HG03135 (cell line): Measurements from ENCODE around the gene ZFP90.
"Not testable (repeated sequence)": the region's sequence is repeated elsewhere in the genome, so short reads cannot be mapped to it uniquely, and the experiment has no call there.

Experiments used
- ATAC-seq: cut with Tn5 transposase; IDR thresholded peaks from one replicate; pipeline ENCODE4 v1.9.1; 2021; ENCODE audit warnings: mild to moderate bottlenecking, moderate library complexity; ENCODE audit not compliant: unreplicated experiment

The ZFP90 gene

GRCh38 chr16:68538880-68539701 is at the start of gene ZFP90:
Gene ZFP90 (plus strand): TSS chr16:68539291. CDS start chr16:68539793, 502 bp downstream.
- ATAC-seq, result peak; percentile 85

DNA sequence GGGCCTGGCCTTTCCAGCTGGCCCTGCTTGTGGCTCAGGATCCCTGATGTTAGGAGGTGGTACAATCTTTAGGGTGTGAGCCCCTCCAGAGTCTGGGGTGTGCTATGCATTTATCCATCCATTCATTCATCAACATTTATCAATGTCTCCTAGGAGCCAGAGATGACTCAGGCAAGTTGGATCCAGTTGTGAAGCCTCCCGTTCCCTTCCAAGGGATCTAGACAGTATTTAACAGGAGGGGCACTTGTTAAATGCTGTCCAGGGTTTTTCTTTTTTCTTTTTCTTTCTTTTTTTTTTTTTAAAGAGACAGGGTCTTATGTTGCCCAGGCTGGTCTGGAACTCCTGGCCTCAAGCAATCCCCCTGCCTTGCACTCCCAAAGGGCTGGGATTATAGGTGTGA is 48.7 kb upstream of the ZFP90 start:
- ATAC-seq, result no peak

DNA sequence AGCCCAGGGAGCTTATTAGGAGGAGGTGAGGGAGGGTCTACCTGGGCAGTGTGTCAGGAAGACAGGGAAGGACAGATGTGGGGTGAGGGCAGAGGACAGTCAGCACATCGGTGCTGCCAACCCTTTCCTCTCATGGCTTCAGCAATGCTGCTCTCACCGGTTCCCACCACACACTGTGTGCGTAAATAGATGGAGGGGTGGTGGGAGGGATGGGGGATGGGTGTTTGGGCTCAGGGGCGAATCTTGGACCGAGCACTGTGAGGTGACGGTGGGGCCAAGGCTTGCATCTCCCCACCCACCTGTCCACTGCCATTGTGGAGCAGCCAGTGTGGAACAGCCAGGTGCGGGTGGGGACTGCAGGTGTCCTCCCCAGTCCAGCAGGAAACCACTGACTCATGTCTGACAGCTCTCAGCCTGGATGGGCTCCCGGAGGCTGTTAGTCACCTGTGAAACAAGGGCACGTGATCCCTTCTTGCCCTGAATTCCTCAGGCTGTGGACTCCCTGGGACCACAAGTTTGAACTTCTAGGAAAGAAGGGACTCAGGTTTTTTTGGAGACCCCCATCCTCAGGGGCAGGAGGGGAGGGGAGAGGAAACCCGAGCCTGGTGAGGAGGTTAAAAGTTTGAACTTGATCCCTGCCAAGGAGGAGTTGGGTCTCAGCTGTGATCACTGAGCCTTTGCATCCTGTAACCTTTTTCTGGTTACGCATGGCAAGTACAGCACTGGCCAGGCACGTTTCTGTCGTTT is 48.1 kb upstream of the ZFP90 start:
- ATAC-seq, result no peak

DNA sequence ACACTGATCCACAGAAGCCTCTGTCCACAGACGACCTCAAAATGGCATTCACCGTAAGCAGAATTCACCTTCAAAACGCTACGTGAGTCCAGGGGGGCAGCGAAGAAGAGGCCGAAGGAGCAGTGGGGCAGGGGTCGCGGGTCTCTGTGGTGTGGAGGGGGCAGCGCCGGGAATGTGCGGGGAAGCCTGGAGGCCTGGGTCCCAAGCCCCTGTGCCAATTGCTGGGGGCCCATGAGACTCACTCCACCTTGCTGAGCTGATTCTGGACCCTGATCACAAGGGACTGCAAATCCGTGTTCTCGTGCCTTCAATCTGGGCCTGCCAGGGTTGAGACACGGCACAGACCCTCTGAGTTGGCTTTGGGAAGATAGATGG is 47.5 kb upstream of the ZFP90 start:
- no peak for ATAC-seq

DNA sequence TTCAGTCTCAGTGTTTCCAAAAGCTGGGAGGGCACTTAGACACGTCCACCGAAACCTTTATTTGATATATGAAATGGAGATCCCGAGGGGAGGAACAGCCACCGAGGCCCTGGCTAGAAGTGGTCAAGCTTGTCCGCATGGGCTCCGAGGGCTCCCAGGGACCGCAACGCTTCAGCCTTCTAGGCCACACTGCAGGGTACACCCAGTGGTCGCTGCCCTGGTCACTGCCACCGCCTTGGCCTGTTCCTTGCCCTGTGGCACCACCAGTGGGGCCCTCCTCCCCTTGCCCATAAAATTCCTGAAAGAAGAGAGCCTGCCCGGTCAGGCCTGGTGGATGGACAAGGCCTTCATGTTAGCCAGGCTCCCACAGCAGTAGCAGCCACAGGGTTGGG is 46.9 kb upstream of the ZFP90 start:
- no peak for ATAC-seq

DNA sequence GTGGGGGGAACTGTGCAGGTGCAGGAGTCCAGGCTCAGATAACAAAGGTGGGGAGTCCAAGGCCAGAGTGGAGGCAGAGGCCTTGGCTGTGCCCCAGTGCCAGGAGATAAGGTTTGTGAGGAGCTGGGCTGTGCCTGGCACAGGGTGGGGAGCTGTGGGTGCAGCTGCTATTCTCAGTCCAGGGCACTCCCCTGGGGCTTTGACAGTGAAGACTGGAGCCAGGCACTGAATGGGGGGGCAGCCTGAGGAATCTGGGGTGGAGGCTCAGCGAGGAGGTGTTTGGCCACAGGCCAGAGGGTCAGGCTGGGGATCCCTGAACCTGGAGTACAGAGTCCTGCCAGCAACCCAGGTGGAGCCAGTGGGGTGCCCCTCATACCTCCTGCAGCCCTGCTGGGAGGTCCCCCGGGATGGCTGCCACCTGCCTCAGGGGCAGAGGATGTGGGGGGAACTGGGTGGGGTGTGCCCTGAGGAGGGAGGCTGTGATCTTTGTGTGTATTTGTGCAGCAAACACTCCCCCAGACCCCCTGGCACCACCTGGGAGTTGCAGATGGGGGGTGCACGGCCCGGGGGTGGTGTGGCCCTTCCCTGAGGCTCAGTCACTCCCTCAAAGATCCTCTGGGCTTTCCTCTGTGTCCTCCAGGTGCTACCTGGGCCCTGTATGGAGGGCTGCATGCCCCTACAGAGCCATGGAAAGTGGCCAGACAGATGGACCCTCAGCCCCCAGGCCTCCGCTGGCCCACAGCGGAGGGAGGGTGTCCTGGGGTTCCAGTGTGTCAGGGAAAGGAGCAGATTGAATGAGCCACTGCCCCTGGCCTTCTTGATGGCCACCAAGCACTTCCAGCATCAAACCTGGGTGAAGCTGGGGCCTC is 46.3 kb upstream of the ZFP90 start:
- ATAC-seq, result no peak

DNA sequence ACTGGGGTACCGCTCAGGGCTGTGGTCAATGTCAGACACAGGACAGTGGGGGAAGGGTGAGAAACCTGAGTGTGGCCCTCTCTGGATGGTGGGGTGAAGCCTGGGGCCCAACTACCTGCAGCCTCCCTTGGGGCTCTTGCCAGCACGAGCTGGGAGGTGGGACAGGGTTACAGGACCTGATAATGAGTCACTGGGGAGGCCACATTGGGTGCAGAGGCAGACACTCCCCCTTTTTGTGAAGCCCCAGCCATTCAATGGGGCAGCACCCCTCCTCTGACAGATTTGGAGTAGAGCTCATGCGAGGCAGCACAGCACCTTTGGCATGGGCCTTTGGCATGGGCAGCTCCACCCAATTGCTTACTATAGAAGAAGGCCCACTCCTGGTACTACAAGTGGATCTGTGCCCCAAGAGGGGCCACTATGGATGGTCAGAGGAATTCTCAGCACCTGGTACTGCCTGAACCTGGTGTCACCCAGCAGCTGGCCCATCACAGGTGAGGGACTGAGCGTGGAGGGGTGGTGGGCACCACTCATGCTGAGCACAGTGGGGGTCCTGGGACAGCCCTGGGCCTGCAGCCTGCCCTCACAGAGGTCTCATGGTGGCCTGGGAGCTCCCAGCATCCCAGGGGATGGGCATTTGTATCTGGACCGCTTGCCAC is 45.5 kb upstream of the ZFP90 start:
- no peak for ATAC-seq

GRCh38 chr16:68494261-68494660 is 44.8 kb upstream of the ZFP90 start:
- not testable (repeated sequence) for ATAC-seq

DNA sequence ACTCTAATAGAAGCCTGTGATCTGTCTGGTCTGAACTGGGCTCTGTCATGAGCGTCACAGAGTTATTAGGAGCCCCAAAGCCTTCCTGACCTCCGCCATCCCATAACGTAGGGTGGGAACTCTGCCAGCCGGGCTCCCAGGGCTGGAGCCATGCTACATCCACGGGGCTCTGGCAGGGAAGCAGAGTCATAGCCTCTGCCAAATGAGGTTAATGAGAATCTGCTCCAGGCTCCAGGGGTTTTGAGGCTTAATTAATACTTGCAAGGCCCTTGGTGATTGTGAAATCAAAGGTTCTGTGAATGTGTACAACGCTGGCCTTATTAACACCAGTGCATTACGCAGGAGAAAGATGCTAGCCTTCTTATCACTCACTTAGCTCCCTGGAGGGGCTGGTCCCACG is 42.4 kb upstream of the ZFP90 start:
- no peak for ATAC-seq

- ATAC-seq, result no peak
These were observed 40.1 kb upstream of the ZFP90 start for GRCh38 chr16:68499006-68499405.

GRCh38 chr16:68503334-68503733 is 35.8 kb upstream of the ZFP90 start:
- ATAC-seq, result no peak

GRCh38 chr16:68504066-68504465 is 35.0 kb upstream of the ZFP90 start:
- no peak for ATAC-seq

- ATAC-seq, result no peak
These were observed 32.6 kb upstream of the ZFP90 start for GRCh38 chr16:68506331-68507053.

DNA sequence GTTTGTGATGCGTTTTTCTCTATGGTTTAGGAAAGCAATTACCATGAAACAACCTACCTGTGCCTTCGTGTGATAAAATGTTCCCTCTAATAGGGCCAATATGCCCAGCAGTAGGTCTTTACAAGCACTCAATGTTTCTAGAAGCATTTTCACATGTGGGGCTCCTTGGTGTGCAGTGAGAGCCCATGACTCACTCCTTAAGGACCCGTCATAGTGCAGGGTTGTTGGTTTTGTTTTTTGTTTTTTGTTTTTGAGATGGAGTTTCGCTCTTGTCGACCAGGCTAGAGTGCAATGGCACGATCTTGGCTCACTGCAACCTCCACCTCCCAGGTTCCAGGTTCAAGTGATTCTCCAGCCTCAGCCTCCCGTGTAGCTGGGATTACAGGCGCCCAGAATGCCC is 31.1 kb upstream of the ZFP90 start:
- no peak for ATAC-seq

GRCh38 chr16:68508641-68509240 is 30.4 kb upstream of the ZFP90 start:
- no peak for ATAC-seq

DNA sequence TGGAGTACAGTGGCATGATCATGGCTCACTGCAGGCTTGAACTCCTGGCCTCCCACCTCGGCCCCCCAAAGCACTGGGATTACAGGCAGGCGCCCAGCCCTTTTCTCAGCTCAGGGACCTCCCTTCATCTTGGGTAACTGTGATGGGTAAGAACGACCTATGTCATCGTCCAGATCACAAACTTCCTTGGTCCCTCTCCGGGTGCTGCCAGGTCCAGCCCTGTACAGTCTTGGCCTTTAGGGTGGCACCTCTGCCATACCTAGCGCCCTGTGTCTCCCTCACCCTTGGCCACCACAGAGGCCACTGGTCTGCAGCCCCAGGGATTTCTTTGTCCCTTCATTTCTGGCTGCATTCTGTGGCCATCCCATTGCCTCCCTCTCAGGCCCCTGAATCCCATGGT is 29.7 kb upstream of the ZFP90 start:
- ATAC-seq, result no peak

DNA sequence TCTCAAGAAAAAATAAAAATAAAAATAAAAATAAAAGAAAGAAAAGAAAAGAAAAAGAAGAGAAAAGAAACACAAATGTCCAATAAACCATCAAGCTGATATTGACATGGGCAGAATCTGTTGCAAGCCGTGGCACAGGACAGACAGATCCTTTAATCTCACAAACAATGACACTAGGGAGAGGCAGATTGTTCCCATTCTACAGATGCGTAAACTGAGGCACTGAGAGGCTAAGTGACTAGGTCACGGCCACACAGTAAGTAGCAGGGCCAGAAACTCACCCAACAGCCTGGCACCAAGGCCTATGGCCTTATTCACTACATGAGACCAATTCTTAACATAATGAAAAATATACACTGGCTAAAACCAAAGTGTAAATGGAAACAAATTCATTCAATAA is 28.3 kb upstream of the ZFP90 start:
- ATAC-seq, result no peak

DNA sequence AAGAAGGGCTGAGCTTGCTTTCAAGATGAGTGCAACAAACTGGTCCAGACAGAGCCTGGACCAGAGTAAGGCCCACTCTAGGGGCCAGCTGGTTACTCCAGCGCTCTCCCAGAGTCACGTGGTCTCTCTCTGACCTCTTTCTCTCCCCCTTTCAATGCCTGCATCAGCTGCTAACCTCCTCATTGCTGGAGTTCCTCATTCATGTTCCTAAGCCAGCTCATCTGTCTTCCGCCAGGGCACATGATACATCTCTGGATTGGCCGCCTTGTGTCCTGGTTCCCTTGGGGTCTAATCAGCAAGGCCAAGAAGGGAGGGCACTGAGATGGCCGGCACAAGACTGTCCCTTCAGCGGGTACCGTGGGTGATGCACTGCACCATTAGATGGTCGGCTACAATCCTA is 26.9 kb upstream of the ZFP90 start:
- no peak for ATAC-seq

- no peak for ATAC-seq
These were observed 26.3 kb upstream of the ZFP90 start for GRCh38 chr16:68512742-68513141.

DNA sequence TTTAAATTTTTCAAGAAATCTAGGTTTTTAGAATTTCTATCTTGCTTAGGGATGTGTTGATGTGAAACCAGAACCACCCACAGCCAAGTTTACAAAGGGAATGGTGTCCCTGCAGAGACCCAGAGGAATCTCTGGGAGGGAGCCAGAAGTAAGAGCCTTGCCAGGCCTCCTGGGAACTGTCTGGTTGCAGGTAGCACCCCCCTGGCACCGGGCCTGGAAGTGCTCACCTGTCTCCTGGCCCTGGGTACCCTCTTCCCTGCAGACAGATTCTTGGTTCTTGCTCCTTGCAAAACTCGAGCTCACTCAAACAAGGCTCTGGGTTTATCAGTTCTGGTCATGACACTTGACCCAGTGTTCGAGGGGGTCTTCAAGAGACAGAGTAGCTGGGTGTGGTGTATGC is 24.6 kb upstream of the ZFP90 start:
- ATAC-seq, result no peak
